ENCODE data around the gene ZNF467.

ZNF467 gene

GRCh38 chr7:149733924-149734790 is 39.2 kb downstream of the ZNF467 start:
- H3K9me3 ChIP-seq (replicated peaks; ENCODE audit: low read length), result no peaks in the 10 kb centered on the region
- no peak overlapping the region for H3K9ac ChIP-seq (ENCODE audit: low read depth, low read length)
- no peaks in the 10 kb centered on the region for H3K4me1 ChIP-seq (ENCODE audit: control insufficient read depth, insufficient read depth, low read length)
- H3K27me3 ChIP-seq (ENCODE audit: control insufficient read depth, insufficient read depth, low read length), result peaks cover 20% of the 10 kb centered on the region
- H3K4me2 ChIP-seq (ENCODE audit: low read length), result no peak overlapping the region
- peaks cover 4% of the 10 kb centered on the region for H3K36me3 ChIP-seq (ENCODE audit: insufficient read depth, low read length)
- H3K4me3 ChIP-seq (ENCODE audit: low read length), result no peak overlapping the region

- H3K4me1 ChIP-seq (ENCODE audit: control insufficient read depth, insufficient read depth, low read length), result no peaks in the 10 kb centered on the region
- H3K27me3 ChIP-seq (ENCODE audit: control insufficient read depth, insufficient read depth, low read length), result peaks cover 20% of the 10 kb centered on the region
- no peak overlapping the region for H3K9ac ChIP-seq (ENCODE audit: low read depth, low read length)
- no peak overlapping the region for H3K4me2 ChIP-seq (ENCODE audit: low read length)
- no peaks in the 10 kb centered on the region for H3K9me3 ChIP-seq (replicated peaks; ENCODE audit: low read length)
- peaks cover 10% of the 10 kb centered on the region for H3K36me3 ChIP-seq (ENCODE audit: insufficient read depth, low read length)
- no peak overlapping the region for H3K4me3 ChIP-seq (ENCODE audit: low read length)
These were observed 40.1 kb downstream of the ZNF467 start for GRCh38 chr7:149733131-149733923.

- Histone ChIP-seq H3K4me1 (ENCODE audit: control insufficient read depth, insufficient read depth, low read length) (no peaks in the 10 kb centered on the region), H3K9ac (ENCODE audit: low read depth, low read length) (no peak overlapping the region), H3K4me2 (ENCODE audit: low read length) (no peak overlapping the region), H3K9me3 (replicated peaks; ENCODE audit: low read length) (no peaks in the 10 kb centered on the region), H3K4me3 (ENCODE audit: low read length) (no peak overlapping the region), H3K27me3 (ENCODE audit: control insufficient read depth, insufficient read depth, low read length) (peaks cover 20% of the 10 kb centered on the region), H3K36me3 (ENCODE audit: insufficient read depth, low read length) (peaks cover 10% of the 10 kb centered on the region)
These were observed 40.8 kb downstream of the ZNF467 start for GRCh38 chr7:149732611-149733010.

GRCh38 chr7:149732111-149732561 is 41.3 kb downstream of the ZNF467 start:
- H3K4me1 ChIP-seq (ENCODE audit: control insufficient read depth, insufficient read depth, low read length), result no peaks in the 10 kb centered on the region
- H3K9ac ChIP-seq (ENCODE audit: low read depth, low read length), result no peak overlapping the region
- H3K9me3 ChIP-seq (replicated peaks; ENCODE audit: low read length), result no peaks in the 10 kb centered on the region
- peaks cover 10% of the 10 kb centered on the region for H3K36me3 ChIP-seq (ENCODE audit: insufficient read depth, low read length)
- H3K4me2 ChIP-seq (ENCODE audit: low read length), result no peak overlapping the region
- H3K4me3 ChIP-seq (ENCODE audit: low read length), result no peak overlapping the region
- peaks cover 20% of the 10 kb centered on the region for H3K27me3 ChIP-seq (ENCODE audit: control insufficient read depth, insufficient read depth, low read length)

- H3K4me1 ChIP-seq (ENCODE audit: control insufficient read depth, insufficient read depth, low read length), result no peaks in the 10 kb centered on the region
- H3K36me3 ChIP-seq (ENCODE audit: insufficient read depth, low read length), result peaks cover 10% of the 10 kb centered on the region
- no peaks in the 10 kb centered on the region for H3K9me3 ChIP-seq (replicated peaks; ENCODE audit: low read length)
- H3K9ac ChIP-seq (ENCODE audit: low read depth, low read length), result no peak overlapping the region
- no peak overlapping the region for H3K4me2 ChIP-seq (ENCODE audit: low read length)
- peaks cover 16% of the 10 kb centered on the region for H3K27me3 ChIP-seq (ENCODE audit: control insufficient read depth, insufficient read depth, low read length)
- H3K4me3 ChIP-seq (ENCODE audit: low read length), result no peak overlapping the region
These were observed 42.0 kb downstream of the ZNF467 start for GRCh38 chr7:149731207-149731955.

GRCh38 chr7:149729983-149730801 is 43.2 kb downstream of the ZNF467 start:
- no peaks in the 10 kb centered on the region for H3K4me1 ChIP-seq (ENCODE audit: control insufficient read depth, insufficient read depth, low read length)
- H3K9me3 ChIP-seq (replicated peaks; ENCODE audit: low read length), result no peaks in the 10 kb centered on the region
- no peak overlapping the region for H3K9ac ChIP-seq (ENCODE audit: low read depth, low read length)
- peaks cover 4% of the 10 kb centered on the region for H3K27me3 ChIP-seq (ENCODE audit: control insufficient read depth, insufficient read depth, low read length)
- no peak overlapping the region for H3K4me3 ChIP-seq (ENCODE audit: low read length)
- peaks cover 19% of the 10 kb centered on the region for H3K36me3 ChIP-seq (ENCODE audit: insufficient read depth, low read length)
- H3K4me2 ChIP-seq (ENCODE audit: low read length), result no peak overlapping the region

- Histone ChIP-seq H3K4me1 (ENCODE audit: control insufficient read depth, insufficient read depth, low read length) (no peaks in the 10 kb centered on the region), H3K4me3 (ENCODE audit: low read length) (no peak overlapping the region), H3K36me3 (ENCODE audit: insufficient read depth, low read length) (peaks cover 20% of the 10 kb centered on the region), H3K9ac (ENCODE audit: low read depth, low read length) (no peak overlapping the region), H3K9me3 (replicated peaks; ENCODE audit: low read length) (no peaks in the 10 kb centered on the region), H3K27me3 (ENCODE audit: control insufficient read depth, insufficient read depth, low read length) (no peaks in the 10 kb centered on the region), H3K4me2 (ENCODE audit: low read length) (no peak overlapping the region)
These were observed 43.8 kb downstream of the ZNF467 start for GRCh38 chr7:149729586-149729982.

- Histone ChIP-seq H3K4me2 (ENCODE audit: low read length) (no peak overlapping the region), H3K9ac (ENCODE audit: low read depth, low read length) (no peak overlapping the region), H3K36me3 (ENCODE audit: insufficient read depth, low read length) (peaks cover 23% of the 10 kb centered on the region), H3K4me1 (ENCODE audit: control insufficient read depth, insufficient read depth, low read length) (no peaks in the 10 kb centered on the region), H3K4me3 (ENCODE audit: low read length) (no peak overlapping the region), H3K9me3 (replicated peaks; ENCODE audit: low read length) (no peaks in the 10 kb centered on the region), H3K27me3 (ENCODE audit: control insufficient read depth, insufficient read depth, low read length) (no peaks in the 10 kb centered on the region)
These were observed 44.7 kb downstream of the ZNF467 start for GRCh38 chr7:149728491-149729375.

GRCh38 chr7:149727899-149728476 is 45.4 kb downstream of the ZNF467 start:
- no peak overlapping the region for H3K4me2 ChIP-seq (ENCODE audit: low read length)
- no peaks in the 10 kb centered on the region for H3K27me3 ChIP-seq (ENCODE audit: control insufficient read depth, insufficient read depth, low read length)
- no peaks in the 10 kb centered on the region for H3K4me1 ChIP-seq (ENCODE audit: control insufficient read depth, insufficient read depth, low read length)
- H3K36me3 ChIP-seq (ENCODE audit: insufficient read depth, low read length), result peaks cover 28% of the 10 kb centered on the region
- H3K9me3 ChIP-seq (replicated peaks; ENCODE audit: low read length), result no peaks in the 10 kb centered on the region
- H3K9ac ChIP-seq (ENCODE audit: low read depth, low read length), result no peak overlapping the region
- H3K4me3 ChIP-seq (ENCODE audit: low read length), result no peak overlapping the region
